Keratinocyte (primary cell): Measurements from ENCODE around the gene FGF10. TPM values are rescaled to one million over a fixed set of nuclear protein-coding genes. Genes with fewer than 3 reads are reported as not detected.

ENCODE experiments used
- DNase-seq: peaks from one replicate; pipeline ENCODE4 v3.0.0-alpha.2; 2011; ENCODE audit warnings: low read depth, missing footprints, low spot score
- FAIRE-seq: peaks from 2 replicates; lab custom pipeline; 2011; peaks lifted over from hg19 to GRCh38; lab: Jason Lieb, UNC
- H2AFZ ChIP-seq: 2 replicates; pipeline ENCODE4 v1.6.0; 2012; ENCODE audit warnings: low read length, control low read depth, inconsistent platforms; ENCODE audit not compliant: control insufficient read depth
- H3K27ac ChIP-seq: 2 replicates; pipeline ENCODE4 v1.5.1; 2011; ENCODE audit warnings: low read length; ENCODE audit not compliant: control insufficient read depth, insufficient read depth
- H3K27me3 ChIP-seq: 3 replicates; pipeline ENCODE4 v1.6.0; 2011; ENCODE audit warnings: low read length; ENCODE audit not compliant: control insufficient read depth, insufficient read depth; ENCODE audit errors: extremely low read depth
- H3K36me3 ChIP-seq, 2 experiments: 2 replicates in 1 of 2; 3 replicates in 1 of 2; pipeline ENCODE4 v1.5.1; 2011; ENCODE audit warnings: low read length in 2 of 2, mild to moderate bottlenecking in 1 of 2; ENCODE audit not compliant: control insufficient read depth in 2 of 2, insufficient read depth in 2 of 2; ENCODE audit errors: extremely low read depth in 1 of 2
- H3K4me1 ChIP-seq: 3 replicates; pipeline ENCODE4 v1.5.1; 2011; ENCODE audit warnings: low read length; ENCODE audit not compliant: control insufficient read depth, insufficient read depth; ENCODE audit errors: extremely low read depth
- H3K4me2 ChIP-seq: 3 replicates; pipeline ENCODE4 v1.6.0; 2011; ENCODE audit warnings: low read depth, low read length; ENCODE audit not compliant: control insufficient read depth, insufficient read depth; ENCODE audit errors: extremely low read depth
- H3K4me3 ChIP-seq, 3 experiments: fragments of 200-600 bp in 1 of 3; sonication (generic) in 1 of 3; 2 replicates in 2 of 3; 3 replicates in 1 of 3; pipeline ENCODE4 v1.5.1; 2011 to 2016; ENCODE audit warnings: low read length in 3 of 3, mild to moderate bottlenecking in 3 of 3, control low read depth in 2 of 3, inconsistent platforms in 1 of 3, low read depth in 1 of 3, mixed read lengths in 1 of 3, mixed run types in 1 of 3, moderate library complexity in 1 of 3; ENCODE audit not compliant: control insufficient read depth in 2 of 3, insufficient read depth in 2 of 3; ENCODE audit errors: extremely low read depth in 1 of 3
- H3K79me2 ChIP-seq: 2 replicates; pipeline ENCODE4 v1.6.0; 2012; ENCODE audit warnings: low read length; ENCODE audit not compliant: control insufficient read depth, insufficient read depth
- H3K9ac ChIP-seq: 3 replicates; pipeline ENCODE4 v1.6.0; 2011; ENCODE audit warnings: low read length; ENCODE audit not compliant: control insufficient read depth, insufficient read depth; ENCODE audit errors: extremely low read depth
- H3K9me1 ChIP-seq: 3 replicates; pipeline ENCODE4 v1.6.0; 2011; ENCODE audit warnings: low read length; ENCODE audit not compliant: control insufficient read depth, insufficient read depth; ENCODE audit errors: extremely low read depth
- H3K9me3 ChIP-seq: 2 replicates; pipeline ENCODE4 v1.5.1; 2012; ENCODE audit warnings: low read depth, low read length; ENCODE audit not compliant: control insufficient read depth
- H4K20me1 ChIP-seq: 3 replicates; pipeline ENCODE4 v1.6.0; 2011; ENCODE audit warnings: low read length; ENCODE audit not compliant: control insufficient read depth, insufficient read depth; ENCODE audit errors: extremely low read depth
- CTCF ChIP-seq, 3 experiments: IDR thresholded peaks in 1 of 3; conservative IDR thresholded peaks in 1 of 3; optimal IDR thresholded peaks in 1 of 3; 2 replicates in 2 of 3; 3 replicates in 1 of 3; pipeline versions ENCODE3 to v1.5.1; 2011; ENCODE audit warnings: low read length in 3 of 3, mild to moderate bottlenecking in 3 of 3, moderate library complexity in 2 of 3, control low read depth in 1 of 3, inconsistent platforms in 1 of 3; ENCODE audit not compliant: insufficient read depth in 2 of 3; ENCODE audit errors: extremely low read depth in 1 of 3
- EZH2 ChIP-seq: IDR thresholded peaks from one replicate; pipeline ENCODE4 v1.6.1; 2012; ENCODE audit warnings: inconsistent platforms, mild to moderate bottlenecking, low read length, moderate library complexity
- dilution Hi-C: fragments of 300-500 bp; cut with MboI; formaldehyde crosslinking; loops from one replicate; pipeline ENCODE4 v1.7.0; 2020; ENCODE audit warnings: low sequenced_read_pairs; ENCODE audit not compliant: extremely low pct_ligation_motif_present
- polyA plus RNA-seq, 5 experiments: library from polyadenylated mRNA; depleted of rRNA in 3 of 5; stranded (reverse) in 3 of 5; stranded (forward) in 1 of 5; unstranded in 1 of 5; fragments of >200 nt; gene quantifications; 1 replicate in 1 of 5; 2 replicates in 3 of 5; 3 replicates in 1 of 5; pipeline versions ENCODE4 v1.2.1 to v1.2.3, GENCODE V29; 2011 to 2012; ENCODE audit warnings: missing spikeins in 2 of 5, low read depth in 1 of 5, low replicate concordance in 1 of 5

FGF10 gene
- polyA plus RNA-seq, 1 donor (not counting 4 experiments of a cell fraction or from before 2014, with no cell fraction given): not detected

GRCh38 chr5:44260793-44261192 is 128.4 kb downstream of the FGF10 start:
- Histone ChIP-seq H3K4me1 (no peaks in the 10 kb centered on the region), H3K4me3 (no peak overlapping the region), H3K9me3 (no peaks in the 10 kb centered on the region), H3K27ac (no peak overlapping the region), H2AFZ (no peak overlapping the region), H3K9ac (no peak overlapping the region), H3K79me2 (no peaks in the 10 kb centered on the region), H3K36me3 (no peaks in the 10 kb centered on the region), H3K4me2 (no peak overlapping the region), H3K9me1 (no peaks in the 10 kb centered on the region), H3K27me3 (no peaks in the 10 kb centered on the region), H4K20me1 (no peaks in the 10 kb centered on the region)
- TF ChIP-seq EZH2: no peak
- no peak for TF ChIP-seq CTCF (optimal IDR thresholded peaks at IDR 0.05 in 1 of 3, IDR thresholded peaks at IDR 0.05 in 1 of 3, conservative IDR thresholded peaks at IDR 0.05 in 1 of 3; ENCODE audit: extremely low read depth in 1 of 3, insufficient read depth in 2 of 3, low read length in 3 of 3)
- dilution Hi-C loops: no loop called here
- no peak for DNase-seq
- no peak for FAIRE-seq

- Histone ChIP-seq H3K9ac (no peak overlapping the region), H3K27me3 (no peaks in the 10 kb centered on the region), H3K4me1 (no peaks in the 10 kb centered on the region), H3K4me2 (no peak overlapping the region), H3K9me1 (no peaks in the 10 kb centered on the region), H4K20me1 (no peaks in the 10 kb centered on the region), H3K36me3 (no peaks in the 10 kb centered on the region), H3K79me2 (no peaks in the 10 kb centered on the region), H3K4me3 (no peak overlapping the region), H2AFZ (no peak overlapping the region), H3K27ac (no peak overlapping the region), H3K9me3 (no peaks in the 10 kb centered on the region)
- DNase-seq: no peak
- no peak for FAIRE-seq
- dilution Hi-C loops: no loop called here
- no peak for TF ChIP-seq CTCF (optimal IDR thresholded peaks at IDR 0.05 in 1 of 3, IDR thresholded peaks at IDR 0.05 in 1 of 3, conservative IDR thresholded peaks at IDR 0.05 in 1 of 3; ENCODE audit: extremely low read depth in 1 of 3, insufficient read depth in 2 of 3, low read length in 3 of 3)
- TF ChIP-seq EZH2: no peak
Observed at GRCh38 chr5:44257653-44258365, 131.4 kb downstream of the FGF10 start.
